ENCODE results near the gene SPPL2B. TPM values are rescaled to one million over a fixed set of nuclear protein-coding genes. Genes with fewer than 3 reads are reported as not detected.

SPPL2B gene
- total RNA-seq, 2 donors from 2014 or later: 54.0 to 87.1 TPM

DNA sequence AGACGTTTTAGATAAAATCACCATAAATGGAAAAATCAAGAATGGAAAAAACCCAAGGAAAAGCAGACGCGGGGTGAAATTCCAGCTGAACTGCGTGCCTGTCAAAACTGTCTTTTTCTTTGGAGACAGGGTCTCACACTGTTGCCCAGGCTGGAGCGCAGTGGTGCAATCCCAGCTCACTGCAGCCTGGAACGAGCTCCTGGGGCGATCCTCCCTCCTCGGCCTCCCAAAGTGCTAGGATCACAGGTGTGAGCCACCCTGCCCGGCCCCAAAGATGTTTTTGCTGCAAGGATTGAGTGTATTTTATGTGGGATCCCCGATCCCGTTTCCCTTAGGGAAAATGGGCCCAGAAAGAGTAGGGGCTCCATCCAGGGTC, 45.6 kb upstream of the SPPL2B start:
- TF ChIP-seq POLR2A (IDR thresholded peaks at IDR 0.05) (no peak), POLR2AphosphoS5 (IDR thresholded peaks at IDR 0.05) (no peak)
- TF ChIP-seq, protein P1, sequence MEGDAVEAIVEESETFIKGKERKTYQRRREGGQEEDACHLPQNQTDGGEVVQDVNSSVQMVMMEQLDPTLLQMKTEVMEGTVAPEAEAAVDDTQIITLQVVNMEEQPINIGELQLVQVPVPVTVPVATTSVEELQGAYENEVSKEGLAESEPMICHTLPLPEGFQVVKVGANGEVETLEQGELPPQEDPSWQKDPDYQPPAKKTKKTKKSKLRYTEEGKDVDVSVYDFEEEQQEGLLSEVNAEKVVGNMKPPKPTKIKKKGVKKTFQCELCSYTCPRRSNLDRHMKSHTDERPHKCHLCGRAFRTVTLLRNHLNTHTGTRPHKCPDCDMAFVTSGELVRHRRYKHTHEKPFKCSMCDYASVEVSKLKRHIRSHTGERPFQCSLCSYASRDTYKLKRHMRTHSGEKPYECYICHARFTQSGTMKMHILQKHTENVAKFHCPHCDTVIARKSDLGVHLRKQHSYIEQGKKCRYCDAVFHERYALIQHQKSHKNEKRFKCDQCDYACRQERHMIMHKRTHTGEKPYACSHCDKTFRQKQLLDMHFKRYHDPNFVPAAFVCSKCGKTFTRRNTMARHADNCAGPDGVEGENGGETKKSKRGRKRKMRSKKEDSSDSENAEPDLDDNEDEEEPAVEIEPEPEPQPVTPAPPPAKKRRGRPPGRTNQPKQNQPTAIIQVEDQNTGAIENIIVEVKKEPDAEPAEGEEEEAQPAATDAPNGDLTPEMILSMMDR (IDR thresholded peaks at IDR 0.05): no peak
- Histone ChIP-seq H3K4me1 (replicated peaks) (peaks cover 5% of the 10 kb centered on the region), H3K4me3 (no peak overlapping the region), H3K27me3 (replicated peaks; ENCODE audit: insufficient read depth) (no peaks in the 10 kb centered on the region), H3K36me3 (no peaks in the 10 kb centered on the region), H3K27ac (no peak overlapping the region), H3K9me3 (no peaks in the 10 kb centered on the region)
- 73% methylated on average over 11 of the region's 11 CpGs for WGBS
- DNase-seq (ENCODE audit: low spot score): no peak
- intact Hi-C loops (cut with DNase I): no loop called here

DNA sequence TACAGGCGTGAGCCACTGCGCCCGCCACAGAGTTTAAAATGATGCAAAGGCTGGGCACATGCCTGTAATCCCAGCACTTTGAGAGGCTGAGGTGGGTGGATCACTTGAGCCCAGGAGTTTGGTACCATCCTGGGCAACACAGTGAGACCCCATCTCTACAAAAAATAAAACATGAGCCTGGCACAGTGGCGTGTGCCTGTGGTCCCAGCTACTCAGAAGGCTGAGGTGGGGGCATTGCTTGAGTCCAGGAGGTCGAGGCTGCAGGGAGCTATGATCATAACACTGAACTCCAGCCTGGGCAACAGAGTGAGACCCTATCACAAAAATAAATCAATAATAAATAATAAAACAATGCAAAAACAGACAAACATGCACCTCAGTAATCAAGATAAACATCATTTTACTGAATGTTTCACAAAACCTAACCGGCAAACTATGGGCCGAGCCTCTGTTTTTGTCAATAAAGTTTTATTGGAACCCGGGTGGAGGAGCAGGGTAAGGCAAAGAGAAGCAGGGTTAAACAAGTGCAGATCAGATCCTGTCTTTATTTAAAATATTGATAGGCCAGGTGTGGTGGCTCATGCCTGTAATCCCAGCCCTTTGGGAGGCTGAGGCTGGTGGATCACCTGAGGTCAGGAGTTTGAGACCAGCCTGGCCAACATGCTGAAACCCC, 44.5 kb upstream of the SPPL2B start:
- TF ChIP-seq POLR2AphosphoS5 (IDR thresholded peaks at IDR 0.05) (no peak), POLR2A (IDR thresholded peaks at IDR 0.05) (no peak)
- TF ChIP-seq, protein P1 (IDR thresholded peaks at IDR 0.05): no peak
- H3K9me3 ChIP-seq: no peaks in the 10 kb centered on the region
- H3K27ac ChIP-seq: no peak overlapping the region
- WGBS: 95% methylated on average over 8 of the region's 8 CpGs
- peaks cover 5% of the 10 kb centered on the region for H3K4me1 ChIP-seq (replicated peaks)
- no peak overlapping the region for H3K4me3 ChIP-seq
- peaks cover 5% of the 10 kb centered on the region for H3K27me3 ChIP-seq (replicated peaks; ENCODE audit: insufficient read depth)
- H3K36me3 ChIP-seq: no peaks in the 10 kb centered on the region
- no peak for DNase-seq (ENCODE audit: low spot score)
- intact Hi-C loops (cut with DNase I): no loop called here

DNA sequence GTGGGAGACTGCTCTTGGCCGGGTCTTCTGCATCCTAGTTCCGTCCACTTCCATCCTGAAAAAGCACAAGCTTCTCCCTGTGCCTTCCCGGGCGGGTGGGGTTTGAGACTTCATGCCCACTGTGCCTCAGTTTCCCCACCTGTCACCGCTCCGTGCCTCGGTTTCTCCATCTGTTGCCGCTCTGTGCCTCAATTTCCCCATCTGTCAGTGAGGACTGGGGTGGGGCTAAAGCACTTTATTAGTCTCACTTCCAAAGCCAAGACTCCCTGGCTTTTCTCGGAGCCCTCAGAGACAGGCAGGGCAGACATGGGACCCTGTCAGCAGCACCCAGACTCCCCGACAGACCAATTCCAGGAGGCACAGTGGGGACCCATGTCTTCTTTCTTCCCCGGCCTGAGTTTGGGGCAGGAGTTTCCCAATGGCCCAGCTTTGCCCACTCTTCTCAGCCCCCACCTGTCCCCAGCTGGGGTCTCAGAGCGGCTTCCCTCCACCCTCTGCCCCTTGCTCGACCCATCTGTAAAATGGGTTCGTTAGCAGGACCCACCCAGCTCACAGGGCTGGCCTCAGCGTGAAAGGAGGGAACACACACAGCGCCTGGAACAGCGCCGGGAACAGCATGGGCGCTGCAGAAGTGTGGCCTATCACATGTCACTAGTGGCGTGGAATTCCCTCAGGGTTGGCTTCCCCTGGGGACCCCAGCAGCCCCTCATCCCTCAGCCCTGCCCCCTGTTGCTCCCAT, 41.9 kb upstream of the SPPL2B start:
- no peaks in the 10 kb centered on the region for H3K9me3 ChIP-seq
- DNase-seq (ENCODE audit: low spot score): no peak
- TF ChIP-seq, protein P1 (IDR thresholded peaks at IDR 0.05): no peak
- no peak for TF ChIP-seq POLR2A (IDR thresholded peaks at IDR 0.05)
- no peak for TF ChIP-seq POLR2AphosphoS5 (IDR thresholded peaks at IDR 0.05)
- intact Hi-C loops (cut with DNase I): no loop called here
- WGBS: 89% methylated on average over 20 of the region's 20 CpGs
- no peak overlapping the region for H3K4me3 ChIP-seq
- H3K27ac ChIP-seq: no peak overlapping the region
- peaks cover 26% of the 10 kb centered on the region for H3K4me1 ChIP-seq (replicated peaks)
- no peaks in the 10 kb centered on the region for H3K36me3 ChIP-seq
- peaks cover 11% of the 10 kb centered on the region for H3K27me3 ChIP-seq (replicated peaks; ENCODE audit: insufficient read depth)

DNA sequence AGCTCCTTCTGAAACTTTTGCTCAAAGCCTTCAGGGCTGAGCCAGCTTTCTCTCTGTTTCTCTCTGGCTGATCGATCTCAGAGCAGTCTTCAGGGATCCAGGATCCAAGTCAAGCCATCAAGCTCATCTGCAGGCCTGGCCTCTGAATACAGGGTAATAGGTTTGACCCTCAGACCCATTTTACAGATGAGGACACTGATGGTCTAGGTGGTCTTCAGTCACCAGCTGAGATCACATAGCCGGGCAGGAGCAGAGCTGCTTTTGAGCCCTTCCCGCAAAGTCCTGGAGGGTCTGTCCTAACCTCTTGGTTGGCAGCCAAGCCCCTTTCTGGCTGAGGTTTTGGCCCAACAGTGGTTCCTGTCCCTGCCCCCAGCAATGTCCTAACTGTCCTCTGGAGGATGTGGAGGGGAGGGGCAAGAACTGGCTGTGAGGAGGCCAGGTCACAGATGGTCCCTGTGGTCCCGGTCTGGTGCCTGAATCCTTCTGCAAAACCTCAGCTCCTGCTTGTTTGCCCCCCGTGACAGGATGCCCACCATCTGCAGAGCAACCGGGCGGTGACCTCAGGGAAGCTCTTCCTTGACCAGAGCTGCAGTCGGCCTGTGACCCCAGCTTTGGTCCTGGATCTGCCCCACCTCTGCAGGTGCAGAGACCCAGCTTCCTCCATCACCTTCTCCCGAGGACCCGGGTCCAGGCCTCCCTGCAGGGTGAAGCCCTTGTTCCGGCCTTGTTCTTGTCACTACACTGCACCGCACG, 40.7 kb upstream of the SPPL2B start:
- WGBS: 87% methylated on average over 12 of the region's 13 CpGs
- peaks cover 11% of the 10 kb centered on the region for H3K27me3 ChIP-seq (replicated peaks; ENCODE audit: insufficient read depth)

More for the DNA sequence above, 40.7 kb upstream of the SPPL2B start:
- no peak for DNase-seq (ENCODE audit: low spot score)
- Histone ChIP-seq H3K36me3 (no peaks in the 10 kb centered on the region), H3K4me3 (no peak overlapping the region), H3K4me1 (replicated peaks) (peaks cover 20% of the 10 kb centered on the region), H3K9me3 (no peaks in the 10 kb centered on the region), H3K27ac (no peak overlapping the region)
- TF ChIP-seq POLR2A (IDR thresholded peaks at IDR 0.05) (no peak), POLR2AphosphoS5 (IDR thresholded peaks at IDR 0.05) (no peak)
- TF ChIP-seq, protein P1 (IDR thresholded peaks at IDR 0.05): no peak
- intact Hi-C loops (cut with DNase I): no loop called here
